ENCODE results near the gene ACAP3.

Gene ACAP3

GRCh38 chr1:1328254-1328653 lies 20.5 kb upstream of the ACAP3 start:
- H3K4me1 ChIP-seq (ENCODE audit: insufficient read depth, low read length) = 0 out of 2 replicates have a peak, but pooled peaks cover 4% of the 10 kb centered on the region
- no peaks in the 10 kb centered on the region for H3K9me3 ChIP-seq (ENCODE audit: control insufficient read depth, insufficient read depth, low read length)
- H3K36me3 ChIP-seq (ENCODE audit: insufficient read depth, low read length) = no peaks in the 10 kb centered on the region
- H3K9ac ChIP-seq (ENCODE audit: low read depth, low read length) = no peak overlapping the region

GRCh38 chr1:1327291-1327690 lies 19.6 kb upstream of the ACAP3 start:
- Histone ChIP-seq H3K4me1 (ENCODE audit: insufficient read depth, low read length) (0 out of 2 replicates have a peak, but pooled peaks cover 5% of the 10 kb centered on the region), H3K9ac (ENCODE audit: low read depth, low read length) (no peak overlapping the region), H3K9me3 (ENCODE audit: control insufficient read depth, insufficient read depth, low read length) (no peaks in the 10 kb centered on the region), H3K36me3 (ENCODE audit: insufficient read depth, low read length) (no peaks in the 10 kb centered on the region)

DNA sequence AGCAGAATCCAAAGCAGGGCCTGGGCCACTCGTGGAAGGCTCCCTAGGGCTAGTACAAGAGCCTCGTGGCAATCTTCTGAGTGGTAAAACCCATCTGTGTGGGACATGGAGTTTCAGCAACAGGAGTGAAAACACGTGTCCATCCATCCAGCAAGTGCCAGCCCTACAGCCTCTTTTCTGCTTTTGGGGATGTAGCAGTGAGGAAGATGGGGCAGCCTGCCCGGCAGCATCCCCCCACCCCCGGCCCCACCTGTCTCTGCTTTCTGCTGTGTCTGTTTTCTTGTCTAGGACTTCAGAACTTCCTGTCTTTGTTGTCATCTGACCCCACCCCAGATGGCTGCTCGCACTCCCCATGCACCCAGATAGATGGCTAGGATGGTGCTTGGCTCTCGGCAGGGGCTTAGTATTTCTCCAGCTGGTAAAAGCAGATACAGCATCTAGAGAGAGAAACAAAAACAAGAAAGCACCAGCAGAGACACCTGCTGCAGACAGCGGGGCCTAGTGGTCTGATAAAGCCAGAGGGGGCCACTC lies 18.4 kb upstream of the ACAP3 start:
- H3K9ac ChIP-seq (ENCODE audit: low read depth, low read length) = no peak overlapping the region
- H3K36me3 ChIP-seq (ENCODE audit: insufficient read depth, low read length) = no peaks in the 10 kb centered on the region
- H3K9me3 ChIP-seq (ENCODE audit: control insufficient read depth, insufficient read depth, low read length) = no peaks in the 10 kb centered on the region
- H3K4me1 ChIP-seq (ENCODE audit: insufficient read depth, low read length) = 0 out of 2 replicates have a peak, but pooled peaks cover 5% of the 10 kb centered on the region

GRCh38 chr1:1325288-1326074 lies 17.8 kb upstream of the ACAP3 start:
- Histone ChIP-seq H3K36me3 (ENCODE audit: insufficient read depth, low read length) (no peaks in the 10 kb centered on the region), H3K9ac (ENCODE audit: low read depth, low read length) (peak overlapping the region; percentile 83; the same call in 1 of the 2 replicates), H3K4me1 (ENCODE audit: insufficient read depth, low read length) (0 out of 2 replicates have a peak, but pooled peaks cover 5% of the 10 kb centered on the region), H3K9me3 (ENCODE audit: control insufficient read depth, insufficient read depth, low read length) (no peaks in the 10 kb centered on the region)

GRCh38 chr1:1324524-1325287 lies 17.0 kb upstream of the ACAP3 start, which contains the start of the genes CPTP and INTS11:
Gene CPTP (plus strand): TSS chr1:1324802. CDS start chr1:1326911, 2,109 bp downstream.
Gene INTS11 (minus strand): TSS chr1:1324660. CDS start chr1:1324608, 52 bp downstream.
- H3K36me3 ChIP-seq (ENCODE audit: insufficient read depth, low read length) = no peaks in the 10 kb centered on the region
- H3K4me1 ChIP-seq (ENCODE audit: insufficient read depth, low read length) = 0 out of 2 replicates have a peak, but pooled peaks cover 5% of the 10 kb centered on the region
- H3K9ac ChIP-seq (ENCODE audit: low read depth, low read length) = peak within 1 kb of the TSS; percentile 94
- no peaks in the 10 kb centered on the region for H3K9me3 ChIP-seq (ENCODE audit: control insufficient read depth, insufficient read depth, low read length)

DNA sequence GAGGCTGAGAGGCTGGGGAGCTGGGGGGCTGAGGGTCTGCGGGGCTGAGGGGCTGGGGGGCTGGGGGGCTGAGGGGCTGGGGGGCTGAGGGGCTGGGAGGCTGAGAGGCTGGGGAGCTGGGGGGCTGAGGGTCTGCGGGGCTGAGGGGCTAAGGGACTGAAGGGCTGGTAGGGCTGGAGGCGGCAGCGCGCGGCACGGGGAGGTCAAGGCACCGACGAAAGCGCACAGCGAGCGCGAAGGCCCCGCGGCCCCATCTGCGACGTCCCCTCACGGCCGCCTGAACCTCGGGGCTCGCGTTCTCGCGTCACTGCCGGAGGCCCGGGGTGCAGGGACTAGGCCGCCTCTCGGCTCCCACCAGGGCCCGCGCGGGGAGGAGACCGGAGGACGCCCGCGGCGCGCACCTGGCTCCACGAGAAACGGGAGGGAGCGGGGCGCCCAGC lies 16.4 kb upstream of the ACAP3 start:
- H3K4me1 ChIP-seq (ENCODE audit: insufficient read depth, low read length) = 0 out of 2 replicates have a peak, but pooled peaks cover 5% of the 10 kb centered on the region
- no peaks in the 10 kb centered on the region for H3K36me3 ChIP-seq (ENCODE audit: insufficient read depth, low read length)
- H3K9me3 ChIP-seq (ENCODE audit: control insufficient read depth, insufficient read depth, low read length) = no peaks in the 10 kb centered on the region
- H3K9ac ChIP-seq (ENCODE audit: low read depth, low read length) = peak overlapping the region; percentile 94

GRCh38 chr1:1322952-1323351 lies 15.2 kb upstream of the ACAP3 start:
- no peaks in the 10 kb centered on the region for H3K36me3 ChIP-seq (ENCODE audit: insufficient read depth, low read length)
- no peaks in the 10 kb centered on the region for H3K9me3 ChIP-seq (ENCODE audit: control insufficient read depth, insufficient read depth, low read length)
- peaks cover 10% of the 10 kb centered on the region; the same call in 1 of the 2 replicates for H3K4me1 ChIP-seq (ENCODE audit: insufficient read depth, low read length)
- H3K9ac ChIP-seq (ENCODE audit: low read depth, low read length) = no peak overlapping the region

DNA sequence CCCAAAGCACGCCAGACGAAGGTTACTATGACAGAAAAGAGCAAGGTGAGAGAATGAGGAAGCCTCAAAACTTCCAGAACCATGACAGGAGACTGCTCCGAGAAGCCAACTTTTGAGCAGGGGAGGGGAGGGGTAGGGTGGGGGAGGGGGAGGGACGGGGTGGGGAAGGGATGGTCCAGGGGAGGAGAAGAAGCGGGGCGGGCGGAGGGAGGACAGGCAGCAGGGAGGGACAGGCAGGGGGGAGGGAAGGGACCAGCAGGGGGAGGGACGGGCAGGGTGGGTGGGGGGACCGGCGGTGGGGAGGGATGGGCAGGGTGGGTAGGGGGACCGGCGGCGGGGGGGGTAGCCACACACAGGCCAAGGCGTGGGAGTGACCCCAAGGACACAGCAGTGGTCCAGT lies 14.7 kb upstream of the ACAP3 start:
- peaks cover 10% of the 10 kb centered on the region; the same call in 1 of the 2 replicates for H3K4me1 ChIP-seq (ENCODE audit: insufficient read depth, low read length)
- H3K36me3 ChIP-seq (ENCODE audit: insufficient read depth, low read length) = 0 out of 2 replicates have a peak, but pooled peaks cover 3% of the 10 kb centered on the region
- H3K9me3 ChIP-seq (ENCODE audit: control insufficient read depth, insufficient read depth, low read length) = no peaks in the 10 kb centered on the region
- H3K9ac ChIP-seq (ENCODE audit: low read depth, low read length) = no peak overlapping the region

DNA sequence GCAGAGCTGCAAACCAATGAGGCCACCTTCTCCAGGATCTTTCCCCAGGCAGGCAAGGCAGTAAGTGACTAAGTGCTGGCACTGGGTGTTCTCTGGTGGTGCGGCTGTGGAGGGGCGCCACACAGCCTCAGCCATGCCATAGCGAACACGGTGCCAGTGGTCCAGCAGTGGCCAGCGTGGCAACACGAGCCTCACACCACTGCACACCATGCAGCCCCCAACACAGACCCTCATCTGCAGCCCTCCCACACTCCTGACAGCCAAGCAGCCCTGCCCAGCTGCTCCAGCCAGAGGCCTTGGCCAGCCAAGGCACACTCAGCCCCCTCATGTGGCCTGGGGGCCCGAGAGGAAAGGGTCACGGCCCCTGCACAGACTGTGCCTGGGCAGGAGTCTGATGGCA lies 13.7 kb upstream of the ACAP3 start:
- H3K4me1 ChIP-seq (ENCODE audit: insufficient read depth, low read length) = peaks cover 10% of the 10 kb centered on the region; the same call in 1 of the 2 replicates
- no peak overlapping the region for H3K9ac ChIP-seq (ENCODE audit: low read depth, low read length)
- H3K36me3 ChIP-seq (ENCODE audit: insufficient read depth, low read length) = 0 out of 2 replicates have a peak, but pooled peaks cover 4% of the 10 kb centered on the region
- H3K9me3 ChIP-seq (ENCODE audit: control insufficient read depth, insufficient read depth, low read length) = no peaks in the 10 kb centered on the region

DNA sequence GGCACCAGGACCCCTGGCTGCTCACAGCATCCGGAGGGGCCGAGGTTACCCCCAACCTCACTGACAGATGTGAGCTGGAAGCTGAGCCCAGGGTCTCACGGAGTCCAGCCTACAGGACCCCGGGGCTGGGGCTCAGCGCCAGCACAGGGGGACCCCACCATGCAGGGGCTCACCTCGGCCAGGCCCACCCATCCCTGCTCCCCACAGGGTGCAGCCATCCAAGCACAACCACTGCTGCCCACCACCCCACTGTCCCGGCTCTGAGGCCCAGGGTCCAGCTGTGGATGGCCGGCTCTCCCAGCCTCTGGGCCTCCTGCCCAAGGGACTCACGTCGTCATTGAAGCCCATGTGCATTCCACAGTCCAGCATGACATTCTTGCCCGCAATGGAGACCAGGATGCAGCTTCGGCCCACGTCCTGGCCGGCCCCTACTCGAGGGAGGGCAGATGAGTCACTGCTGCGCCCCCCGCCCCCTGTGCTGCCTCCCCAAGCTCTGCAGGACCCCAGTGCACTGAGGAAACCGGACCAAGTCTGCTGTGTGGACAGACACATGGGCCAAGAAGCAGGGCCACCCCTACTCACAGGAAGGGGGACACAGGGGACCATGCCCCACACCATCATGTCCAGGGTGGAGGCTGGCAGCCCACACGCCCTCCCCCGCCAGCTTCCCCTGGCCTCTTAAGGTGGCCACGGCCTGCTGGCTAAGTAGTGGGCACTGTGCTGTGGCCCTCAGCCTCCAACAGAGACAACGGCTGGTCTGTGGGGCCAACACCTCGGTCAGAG lies 13.1 kb upstream of the ACAP3 start:
- H3K9me3 ChIP-seq (ENCODE audit: control insufficient read depth, insufficient read depth, low read length) = no peaks in the 10 kb centered on the region
- peaks cover 12% of the 10 kb centered on the region for H3K4me1 ChIP-seq (ENCODE audit: insufficient read depth, low read length)
- H3K9ac ChIP-seq (ENCODE audit: low read depth, low read length) = no peak overlapping the region
- H3K36me3 ChIP-seq (ENCODE audit: insufficient read depth, low read length) = 0 out of 2 replicates have a peak, but pooled peaks cover 4% of the 10 kb centered on the region

DNA sequence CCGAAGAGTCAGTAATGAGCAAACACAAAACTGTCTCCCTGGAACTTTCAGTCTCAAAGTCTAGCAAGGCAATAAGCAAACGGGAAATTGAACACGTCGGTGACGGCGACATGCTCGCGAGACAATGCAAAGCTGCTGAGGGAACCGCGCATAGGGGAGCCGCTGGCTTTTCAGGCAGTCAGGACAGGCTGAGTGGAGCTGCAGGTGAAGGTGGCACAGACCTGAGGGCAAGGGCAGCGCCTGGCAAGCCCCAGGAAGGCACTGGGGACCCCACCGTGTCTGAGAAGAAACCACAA lies 11.9 kb upstream of the ACAP3 start:
- Histone ChIP-seq H3K36me3 (ENCODE audit: insufficient read depth, low read length) (0 out of 2 replicates have a peak, but pooled peaks cover 4% of the 10 kb centered on the region), H3K4me1 (ENCODE audit: insufficient read depth, low read length) (peaks cover 19% of the 10 kb centered on the region), H3K9ac (ENCODE audit: low read depth, low read length) (no peak overlapping the region), H3K9me3 (ENCODE audit: control insufficient read depth, insufficient read depth, low read length) (no peaks in the 10 kb centered on the region)

GRCh38 chr1:1318777-1319645 lies 11.3 kb upstream of the ACAP3 start:
- no peaks in the 10 kb centered on the region for H3K9me3 ChIP-seq (ENCODE audit: control insufficient read depth, insufficient read depth, low read length)
- peaks cover 19% of the 10 kb centered on the region for H3K4me1 ChIP-seq (ENCODE audit: insufficient read depth, low read length)
- H3K36me3 ChIP-seq (ENCODE audit: insufficient read depth, low read length) = 0 out of 2 replicates have a peak, but pooled peaks cover 4% of the 10 kb centered on the region
- no peak overlapping the region for H3K9ac ChIP-seq (ENCODE audit: low read depth, low read length)

DNA sequence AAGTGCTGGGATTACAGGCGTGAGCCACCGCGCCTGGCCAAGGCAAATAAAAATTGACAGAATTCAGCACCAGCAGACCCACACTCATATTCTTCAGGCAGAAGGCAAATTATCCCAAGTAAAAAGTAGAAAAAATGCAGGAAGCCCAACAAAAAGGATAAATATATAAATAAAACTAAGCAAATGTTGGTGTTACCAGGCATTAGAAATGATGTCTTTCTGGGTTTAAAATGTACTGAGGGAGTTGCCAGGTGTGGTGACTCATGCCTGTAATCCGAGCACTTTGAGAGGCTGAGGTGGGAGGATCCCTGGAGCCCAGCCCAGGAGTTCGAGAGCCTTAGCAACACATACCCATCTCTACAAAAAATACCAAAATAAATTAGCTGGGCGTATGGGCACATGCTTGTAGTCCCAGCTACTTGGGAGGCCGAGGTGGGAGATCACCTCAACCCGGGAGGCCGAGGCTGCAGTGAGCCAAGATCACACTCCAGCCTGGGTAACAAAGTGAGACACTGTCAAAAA lies 10.5 kb upstream of the ACAP3 start:
- peaks cover 14% of the 10 kb centered on the region for H3K4me1 ChIP-seq (ENCODE audit: insufficient read depth, low read length)
- no peak overlapping the region for H3K9ac ChIP-seq (ENCODE audit: low read depth, low read length)
- H3K9me3 ChIP-seq (ENCODE audit: control insufficient read depth, insufficient read depth, low read length) = no peaks in the 10 kb centered on the region
- H3K36me3 ChIP-seq (ENCODE audit: insufficient read depth, low read length) = 0 out of 2 replicates have a peak, but pooled peaks cover 4% of the 10 kb centered on the region
